Upper lobe of right lung (tissue), 1 donor: ENCODE data around the gene AMFR. TPM values are rescaled to one million over a fixed set of nuclear protein-coding genes. Genes with fewer than 3 reads are reported as not detected.
"Not testable (repeated sequence)": the region's sequence is repeated elsewhere in the genome, so short reads cannot be mapped to it uniquely, and the experiment has no call there.

ENCODE experiments used
- ATAC-seq: fragments of 200-7000 bp; cut with Tn5 transposase; one replicate; pipeline ENCODE4 v1.9.1; 2020; ENCODE audit warnings: mild to moderate bottlenecking, moderate library complexity
- DNase-seq: peaks from one replicate; pipeline ENCODE4 v3.0.0-alpha.2; 2020
- H3K27ac ChIP-seq: fragments of 200-600 bp; one replicate; pipeline ENCODE4 v1.8.0; 2022
- H3K27me3 ChIP-seq: fragments of 200-600 bp; one replicate; pipeline ENCODE4 v1.8.0; 2022; ENCODE audit warnings: mild to moderate bottlenecking
- H3K36me3 ChIP-seq: fragments of 200-600 bp; one replicate; pipeline ENCODE4 v1.8.0; 2022
- H3K4me1 ChIP-seq: fragments of 200-600 bp; one replicate; pipeline ENCODE4 v1.8.0; 2022
- H3K4me3 ChIP-seq: fragments of 200-600 bp; one replicate; pipeline ENCODE4 v1.8.0; 2022; ENCODE audit warnings: mild to moderate bottlenecking
- H3K9me3 ChIP-seq: fragments of 200-600 bp; one replicate; pipeline ENCODE4 v1.8.0; 2022
- intact Hi-C: fragments of 100-400 bp; cut with DNase I; formaldehyde crosslinking; loops from one replicate; pipeline ENCODE4 v1.11.0; 2022
- total RNA-seq: library from RNA; stranded (reverse); fragmentation: NEBNext Ultra II Directional; extraction: Animal tissue kit (Norgen Biotek cat#: 25700); gene quantifications from one replicate; pipeline ENCODE4 v1.2.1, GENCODE V29; 2021
- TF ChIP-seq, protein P1 (sequence below): fragments of 200-600 bp; IDR thresholded peaks from one replicate; pipeline ENCODE4 v1.8.0; 2022; ENCODE audit warnings: antibody characterized with exemption
- donor health status: DM: no; HTN: yes; CAD: no; lungs with severe emphysema.

AMFR gene
- total RNA-seq, 1 donor from 2014 or later: 89.8 TPM

DNA sequence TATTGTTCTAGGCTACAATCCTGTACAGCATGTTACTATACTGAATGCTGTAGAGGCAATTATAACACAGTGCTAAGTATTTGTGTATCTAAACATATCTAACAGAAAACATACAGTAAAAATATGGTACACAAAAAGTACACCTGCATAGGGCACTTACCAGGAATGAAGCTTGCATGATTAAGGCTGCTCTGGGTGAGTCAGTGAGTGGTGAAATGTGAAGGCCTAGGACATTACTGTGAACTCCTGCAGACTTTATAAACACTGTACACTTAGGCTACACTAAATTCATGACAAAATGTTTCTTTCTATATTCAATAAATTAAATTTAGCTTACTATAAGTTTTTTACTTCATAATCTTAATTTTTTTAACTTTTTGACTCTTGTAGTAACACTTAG lies 37.1 kb downstream of the AMFR start:
- no peaks in the 10 kb centered on the region for H3K4me1 ChIP-seq
- H3K27me3 ChIP-seq: no peaks in the 10 kb centered on the region
- intact Hi-C loops: no loop called here
- H3K36me3 ChIP-seq: peaks cover 92% of the 10 kb centered on the region
- DNase-seq (no peak), ATAC-seq (no peak)
- TF ChIP-seq, protein P1, sequence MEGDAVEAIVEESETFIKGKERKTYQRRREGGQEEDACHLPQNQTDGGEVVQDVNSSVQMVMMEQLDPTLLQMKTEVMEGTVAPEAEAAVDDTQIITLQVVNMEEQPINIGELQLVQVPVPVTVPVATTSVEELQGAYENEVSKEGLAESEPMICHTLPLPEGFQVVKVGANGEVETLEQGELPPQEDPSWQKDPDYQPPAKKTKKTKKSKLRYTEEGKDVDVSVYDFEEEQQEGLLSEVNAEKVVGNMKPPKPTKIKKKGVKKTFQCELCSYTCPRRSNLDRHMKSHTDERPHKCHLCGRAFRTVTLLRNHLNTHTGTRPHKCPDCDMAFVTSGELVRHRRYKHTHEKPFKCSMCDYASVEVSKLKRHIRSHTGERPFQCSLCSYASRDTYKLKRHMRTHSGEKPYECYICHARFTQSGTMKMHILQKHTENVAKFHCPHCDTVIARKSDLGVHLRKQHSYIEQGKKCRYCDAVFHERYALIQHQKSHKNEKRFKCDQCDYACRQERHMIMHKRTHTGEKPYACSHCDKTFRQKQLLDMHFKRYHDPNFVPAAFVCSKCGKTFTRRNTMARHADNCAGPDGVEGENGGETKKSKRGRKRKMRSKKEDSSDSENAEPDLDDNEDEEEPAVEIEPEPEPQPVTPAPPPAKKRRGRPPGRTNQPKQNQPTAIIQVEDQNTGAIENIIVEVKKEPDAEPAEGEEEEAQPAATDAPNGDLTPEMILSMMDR: no peak
- H3K27ac ChIP-seq: no peak overlapping the region
- no peaks in the 10 kb centered on the region for H3K9me3 ChIP-seq
- H3K4me3 ChIP-seq: no peak overlapping the region

DNA sequence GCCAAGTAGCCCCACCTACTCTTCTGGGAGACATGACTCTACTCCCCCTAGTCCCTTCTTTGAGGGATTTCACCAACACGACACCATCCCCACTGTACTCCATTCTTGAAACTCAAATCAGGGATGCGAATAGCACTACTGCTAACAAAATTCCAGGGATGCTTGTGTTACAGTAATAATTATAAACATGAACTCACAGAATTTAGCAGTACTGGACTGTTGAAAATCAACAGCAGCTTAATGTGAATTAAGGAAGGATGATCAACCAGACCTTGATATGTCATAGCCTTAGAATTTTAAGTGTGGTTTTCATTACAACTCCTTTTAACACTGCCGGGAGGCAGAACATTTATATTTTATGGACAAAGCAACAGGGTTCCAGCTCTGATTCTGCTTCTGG lies 37.9 kb downstream of the AMFR start:
- peaks cover 92% of the 10 kb centered on the region for H3K36me3 ChIP-seq
- ATAC-seq: no peak
- TF ChIP-seq, protein P1: no peak

DNA sequence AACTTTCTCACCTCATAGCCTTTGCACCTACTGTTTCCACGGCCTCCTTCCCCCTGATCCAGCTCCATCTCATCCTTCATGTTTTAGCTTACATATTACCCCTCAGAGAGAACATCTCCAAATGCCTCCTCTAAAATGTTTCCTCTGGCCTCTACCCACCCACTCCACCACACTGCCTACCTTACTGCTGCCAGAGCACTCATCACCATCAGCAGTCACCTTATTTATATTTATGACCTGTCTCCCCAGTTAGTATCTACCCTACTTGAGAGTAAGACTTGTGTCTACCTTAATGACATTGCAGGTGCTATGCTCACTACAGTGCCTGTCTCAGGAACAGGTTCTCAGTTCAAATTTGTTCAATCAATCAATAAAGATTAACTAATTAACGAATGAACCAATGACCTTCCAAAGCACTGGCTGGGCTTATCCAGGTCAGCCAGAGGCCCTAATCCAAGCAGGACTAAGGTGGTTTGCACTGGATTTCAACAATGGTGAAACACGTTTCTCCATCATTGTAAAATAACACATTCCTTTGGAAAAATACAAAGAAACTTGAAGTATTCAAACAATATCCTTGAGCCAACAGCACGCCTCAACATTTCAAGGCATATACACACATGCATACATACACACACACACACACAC lies 41.1 kb downstream of the AMFR start:
- ATAC-seq (no peak), DNase-seq (no peak)
- intact Hi-C loops: no loop called here
- Histone ChIP-seq H3K27me3 (no peaks in the 10 kb centered on the region), H3K36me3 (peaks cover 87% of the 10 kb centered on the region), H3K27ac (no peak overlapping the region), H3K4me1 (no peaks in the 10 kb centered on the region), H3K4me3 (no peak overlapping the region), H3K9me3 (peaks cover 3% of the 10 kb centered on the region)
- TF ChIP-seq, protein P1: no peak

More for the DNA sequence above, 37.9 kb downstream of the AMFR start:
- Histone ChIP-seq H3K9me3 (no peaks in the 10 kb centered on the region), H3K4me3 (no peak overlapping the region), H3K27ac (no peak overlapping the region), H3K27me3 (no peaks in the 10 kb centered on the region), H3K4me1 (no peaks in the 10 kb centered on the region)
- no peak for DNase-seq
- intact Hi-C loops: no loop called here

DNA sequence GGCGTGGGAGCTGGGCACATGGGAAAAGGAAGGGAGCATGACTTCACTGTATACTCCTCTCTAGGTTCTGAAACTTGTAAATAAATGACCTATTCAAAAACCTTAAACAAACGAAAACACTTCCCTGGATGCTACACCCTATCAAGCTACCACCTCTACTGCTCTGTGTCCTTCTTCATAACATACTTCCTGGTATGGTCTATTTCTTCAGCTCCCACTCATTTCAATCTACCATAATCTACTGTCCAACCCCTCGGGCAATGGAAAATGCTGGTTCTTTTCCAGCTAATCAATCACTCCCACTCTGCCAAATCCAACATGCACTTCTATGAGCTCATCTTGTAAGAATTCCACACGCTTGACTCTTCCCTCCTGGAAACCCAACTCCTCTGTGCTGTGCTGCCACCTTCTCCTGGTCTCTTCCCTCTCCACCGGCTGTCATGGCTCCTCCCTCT lies 42.4 kb downstream of the AMFR start:
- TF ChIP-seq, protein P1: no peak
- H3K36me3 ChIP-seq: peaks cover 74% of the 10 kb centered on the region
- H3K27me3 ChIP-seq: no peaks in the 10 kb centered on the region
- ATAC-seq: no peak
- H3K27ac ChIP-seq: no peak overlapping the region
- H3K4me3 ChIP-seq: no peak overlapping the region
- peaks cover 3% of the 10 kb centered on the region for H3K9me3 ChIP-seq
- no peak for DNase-seq
- intact Hi-C loops: no loop called here
- no peaks in the 10 kb centered on the region for H3K4me1 ChIP-seq

DNA sequence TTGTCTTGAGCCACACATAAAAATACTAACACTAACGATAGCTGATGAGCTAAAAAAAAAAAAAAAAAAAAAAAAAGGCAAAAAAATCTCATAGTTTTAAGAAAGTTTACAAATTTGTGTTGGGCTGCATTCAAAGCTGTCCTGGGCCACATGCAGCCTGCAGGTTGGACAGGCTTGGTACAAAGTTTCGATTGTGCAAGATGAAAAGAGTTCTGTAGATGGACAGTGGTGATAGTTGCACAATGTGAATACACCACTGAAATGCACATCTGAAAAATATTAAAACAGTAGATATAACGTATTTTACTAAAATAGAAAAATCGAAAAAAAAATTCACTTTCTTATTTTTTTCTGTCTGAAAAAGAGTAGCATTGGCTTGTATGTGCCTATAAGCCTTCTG lies 42.9 kb downstream of the AMFR start:
- Histone ChIP-seq H3K27me3 (no peaks in the 10 kb centered on the region), H3K4me3 (no peak overlapping the region), H3K4me1 (no peaks in the 10 kb centered on the region), H3K36me3 (peaks cover 69% of the 10 kb centered on the region), H3K9me3 (peaks cover 3% of the 10 kb centered on the region), H3K27ac (no peak overlapping the region)
- DNase-seq: no peak
- ATAC-seq: no peak
- intact Hi-C loops: no loop called here
- TF ChIP-seq, protein P1: no peak

DNA sequence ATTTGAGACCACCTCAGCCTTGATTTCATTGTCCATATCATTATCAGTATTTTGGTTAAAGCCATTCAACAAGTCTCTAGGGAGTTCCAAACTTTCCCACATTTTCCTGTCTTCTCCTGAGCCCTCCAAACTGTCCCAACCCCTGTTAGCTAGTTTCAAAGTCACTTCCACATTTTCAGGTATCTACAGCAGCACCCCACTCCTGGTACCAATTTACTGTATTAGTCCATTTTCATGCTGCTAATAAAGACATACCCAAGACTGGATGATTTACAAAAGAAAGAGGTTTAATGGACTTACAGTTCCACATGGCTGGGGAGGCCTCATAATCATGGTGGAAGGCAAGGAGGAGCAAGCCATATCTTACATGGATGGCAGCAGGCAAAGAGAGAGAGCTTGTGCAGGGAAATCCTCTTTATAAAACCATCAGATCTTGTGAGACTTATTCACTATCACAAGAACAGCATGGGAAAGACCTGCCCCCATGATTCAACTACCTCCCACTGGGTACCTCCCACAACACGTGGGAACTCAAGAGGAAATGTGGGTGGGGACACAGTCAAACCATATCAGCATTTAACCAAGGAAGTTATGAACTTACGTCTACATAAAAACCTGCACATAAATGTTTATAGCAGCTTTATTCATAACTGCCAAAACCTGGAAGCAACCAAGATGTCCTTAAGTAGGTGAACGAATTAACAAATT lies 44.4 kb downstream of the AMFR start:
- intact Hi-C loops, H3K4me1 ChIP-seq, ATAC-seq, H3K4me3 ChIP-seq, DNase-seq, H3K27me3 ChIP-seq, H3K9me3 ChIP-seq, H3K27ac ChIP-seq: not testable (repeated sequence)
- H3K36me3 ChIP-seq: peaks cover 55% of the 10 kb centered on the region

DNA sequence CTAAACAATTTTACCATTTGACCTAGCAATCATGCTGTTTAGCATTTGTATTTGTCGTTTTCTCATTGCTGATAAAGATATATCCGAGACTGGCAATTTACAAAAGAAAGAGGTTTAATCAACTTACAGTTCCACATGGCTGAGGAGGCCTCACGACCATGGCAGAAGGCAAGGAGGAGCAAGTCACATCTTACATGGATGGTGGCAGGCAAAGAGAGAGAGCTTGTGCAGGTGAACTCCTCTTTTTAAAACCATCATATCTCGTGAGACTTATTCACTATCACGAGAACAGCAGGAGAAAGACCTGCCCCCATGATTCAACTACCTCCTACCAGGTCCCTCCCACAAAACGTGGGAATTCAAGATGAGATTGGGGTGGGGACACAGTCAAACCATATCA lies 46.3 kb downstream of the AMFR start:
- H3K4me3 ChIP-seq, H3K4me1 ChIP-seq, H3K27me3 ChIP-seq, H3K9me3 ChIP-seq, DNase-seq, H3K27ac ChIP-seq, intact Hi-C loops, ATAC-seq: not testable (repeated sequence)
- peaks cover 42% of the 10 kb centered on the region for H3K36me3 ChIP-seq

DNA sequence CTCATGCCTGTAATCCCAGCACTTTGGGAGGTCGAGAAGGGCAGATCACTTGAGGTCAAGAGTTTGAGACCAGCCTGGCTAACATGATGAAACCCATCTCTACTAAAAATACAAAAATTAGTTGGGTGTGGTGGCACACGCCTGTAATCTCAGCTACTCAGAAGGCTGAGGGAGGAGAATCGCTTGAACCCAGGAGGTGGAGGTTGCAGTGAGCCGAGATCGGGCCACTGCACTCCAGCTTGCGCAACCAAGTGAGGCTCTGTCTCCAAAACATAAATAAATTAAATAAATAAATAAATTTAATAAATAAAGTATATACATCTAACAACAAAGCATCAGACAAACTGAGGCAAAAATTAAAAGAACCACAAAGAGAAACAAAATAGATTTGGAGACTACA lies 49.6 kb downstream of the AMFR start:
- intact Hi-C loops, H3K4me1 ChIP-seq, DNase-seq, H3K4me3 ChIP-seq, H3K9me3 ChIP-seq, ATAC-seq, H3K27me3 ChIP-seq, H3K27ac ChIP-seq: not testable (repeated sequence)
- H3K36me3 ChIP-seq: peaks cover 17% of the 10 kb centered on the region
